B cell (primary cell): ENCODE data around the gene WDR36. TPM values are rescaled to one million over a fixed set of nuclear protein-coding genes. Genes with fewer than 3 reads are reported as not detected.

Source experiments
- ATAC-seq: fragments of 200-7000 bp; cut with Tn5 transposase; one replicate; pipeline ENCODE4 v1.10.0; 2021; ENCODE audit warnings: low read depth, mild to moderate bottlenecking, moderate number of reproducible peaks, moderate library complexity
- CTCF ChIA-PET: fragments of 350-600 bp; sonication (Branson Sonifier 250); formaldehyde crosslinking; loops from one replicate; lab custom pipeline; 2021; ENCODE audit warnings: antibody characterized with exemption, inconsistent platforms; lab: Charles Lee
- POLR2A ChIA-PET: fragments of 350-600 bp; sonication (Branson Sonifier 250); formaldehyde crosslinking; loops from one replicate; lab custom pipeline; 2021; ENCODE audit warnings: antibody characterized with exemption; lab: Charles Lee
- DNase-seq: peaks from one replicate; pipeline ENCODE4 v3.0.0; 2013
- H2AFZ ChIP-seq: 2 replicates; pipeline ENCODE4 v1.6.1; 2012; ENCODE audit warnings: mild to moderate bottlenecking, low read depth, low read length; ENCODE audit not compliant: insufficient read depth, poor library complexity, severe bottlenecking
- H3K27ac ChIP-seq, 2 donors: 1 replicate in 1 of 2; 2 replicates in 1 of 2; pipeline ENCODE4 v1.5.1; 2012 to 2013; ENCODE audit warnings: low read length in 2 of 2, mild to moderate bottlenecking in 2 of 2, moderate library complexity in 1 of 2
- H3K27me3 ChIP-seq, 4 experiments: fragments of 200-600 bp in 1 of 4; sonication (generic) in 1 of 4; replicated peaks in 1 of 4; 1 replicate in 2 of 4; 2 replicates in 2 of 4; pipeline versions ENCODE4 v1.6.1 to v1.7.0; 2013 to 2016; ENCODE audit warnings: low read length in 3 of 4, mild to moderate bottlenecking in 2 of 4, mixed read lengths in 1 of 4, moderate library complexity in 1 of 4; ENCODE audit not compliant: insufficient read depth in 4 of 4, control insufficient read depth in 3 of 4; ENCODE audit errors: control extremely low read depth in 1 of 4
- H3K36me3 ChIP-seq, 2 experiments: replicated peaks in 1 of 2; 1 replicate in 1 of 2; 2 replicates in 1 of 2; pipeline versions ENCODE4 v1.6.1 to v1.7.1; 2013; ENCODE audit warnings: low read length in 1 of 2; ENCODE audit not compliant: insufficient read depth in 2 of 2, control insufficient read depth in 1 of 2; ENCODE audit errors: control extremely low read depth in 1 of 2, extremely low read depth in 1 of 2
- H3K4me1 ChIP-seq, 2 donors: fragments of 200-600 bp in 1 of 2; sonication (generic) in 1 of 2; 1 replicate in 1 of 2; 2 replicates in 1 of 2; pipeline versions ENCODE4 v1.5.1 to v1.6.1; 2013 to 2017; ENCODE audit warnings: low read length in 2 of 2; ENCODE audit not compliant: control insufficient read depth in 2 of 2, insufficient read depth in 2 of 2
- H3K4me2 ChIP-seq: replicated peaks from 2 replicates; pipeline ENCODE3; 2012; ENCODE audit warnings: mild to moderate bottlenecking, low read depth, low read length; ENCODE audit not compliant: poor library complexity, severe bottlenecking
- H3K4me3 ChIP-seq, 5 experiments: fragments of 200-600 bp in 1 of 5; sonication (generic) in 1 of 5; 1 replicate in 3 of 5; 2 replicates in 2 of 5; pipeline versions ENCODE4 v1.5.1 to v1.7.0; 2011 to 2016; ENCODE audit warnings: low read length in 4 of 5, mild to moderate bottlenecking in 4 of 5, low read depth in 2 of 5, control low read depth in 1 of 5, moderate library complexity in 1 of 5; ENCODE audit not compliant: insufficient read depth in 1 of 5; ENCODE audit errors: control extremely low read depth in 1 of 5, extremely low read depth in 1 of 5
- H3K79me2 ChIP-seq: fragments of 200-600 bp; sonication (generic); one replicate; pipeline ENCODE4 v1.6.0; 2016; ENCODE audit warnings: low read length; ENCODE audit not compliant: control insufficient read depth, insufficient read depth
- H3K9ac ChIP-seq: fragments of 200-600 bp; sonication (generic); 2 replicates; pipeline ENCODE4 v1.6.1; 2017; ENCODE audit warnings: mild to moderate bottlenecking, low read length, moderate library complexity
- H3K9me3 ChIP-seq, 3 donors: one replicate each; pipeline versions ENCODE4 v1.6.1 to v1.7.1; 2013; ENCODE audit warnings: low read length in 2 of 3; ENCODE audit not compliant: control insufficient read depth in 2 of 3, insufficient read depth in 1 of 3; ENCODE audit errors: control extremely low read depth in 1 of 3
- H4K20me1 ChIP-seq: 2 replicates; pipeline ENCODE4 v1.6.0; 2012; ENCODE audit warnings: mild to moderate bottlenecking, low read length; ENCODE audit not compliant: insufficient read depth, control insufficient read depth, poor library complexity, severe bottlenecking
- H3K27ac Mint-ChIP-seq: one replicate; pipeline ENCODE4 v1.8.0; 2021; ENCODE audit warnings: mixed read lengths
- H3K27me3 Mint-ChIP-seq: one replicate; pipeline ENCODE4 v1.8.0; 2021; ENCODE audit warnings: mixed read lengths
- H3K4me1 Mint-ChIP-seq: one replicate; pipeline ENCODE4 v1.8.0; 2021; ENCODE audit warnings: mixed read lengths
- H3K4me3 Mint-ChIP-seq: one replicate; pipeline ENCODE4 v1.8.0; 2021; ENCODE audit warnings: mixed read lengths
- H3K9me3 Mint-ChIP-seq: one replicate; pipeline ENCODE4 v1.8.0; 2022; ENCODE audit warnings: mixed read lengths; ENCODE audit not compliant: insufficient read depth
- CTCF ChIP-seq: fragments of 200-600 bp; IDR thresholded peaks from one replicate; pipeline ENCODE4 v1.8.0; 2022; ENCODE audit warnings: antibody characterized with exemption, mild to moderate bottlenecking
- EZH2 ChIP-seq: IDR thresholded peaks from 2 replicates; pipeline ENCODE4 v1.6.1; 2012; ENCODE audit warnings: borderline replicate concordance, low read depth, mild to moderate bottlenecking, moderate library complexity, low read length; ENCODE audit not compliant: insufficient read depth, poor library complexity, severe bottlenecking
- WGBS: methylation state at CpG from one replicate; pipeline ENCODE4 v1.1.5; 2013; ENCODE audit warnings: missing lambda C conversion rate; ENCODE audit not compliant: insufficient coverage; 5-methylcytosine and 5-hydroxymethylcytosine counted together
- intact Hi-C: fragments of 100-400 bp; cut with micrococcal nuclease; formaldehyde crosslinking; loops from one replicate; pipeline ENCODE4 v1.10.0; 2022
- polyA plus RNA-seq: library from polyadenylated mRNA; depleted of rRNA; stranded (reverse); fragments of >200 nt; gene quantifications from 2 replicates; pipeline ENCODE4 v1.2.3, GENCODE V29; 2012
- total RNA-seq, 2 donors: library from RNA; stranded (reverse); fragments of 120-200 nt in 1 of 2; gene quantifications; 1 replicate in 1 of 2; 2 replicates in 1 of 2; pipeline versions ENCODE4 v1.2.3 to v1.2.4, GENCODE V29; 2013 to 2022

The WDR36 gene
- total and polyA plus RNA-seq, 2 donors (not counting 1 experiment from before 2014, with no cell fraction given) = 6.0 to 35.2 TPM

- ChIA-PET CTCF (no interaction called here), POLR2A (no interaction called here)
- H3K9me3 Mint-ChIP-seq = no peaks in the 10 kb centered on the region
- intact Hi-C loops = no loop called here
- Histone ChIP-seq H3K27ac (no peak overlapping the region), H3K9ac (no peak overlapping the region), H4K20me1 (no peaks in the 10 kb centered on the region), H3K4me3 (no peak overlapping the region), H3K4me1 (no peaks in the 10 kb centered on the region), H3K79me2 (no peaks in the 10 kb centered on the region), H3K36me3 (no peaks in the 10 kb centered on the region), H3K4me2 (no peak overlapping the region), H3K27me3 (peaks cover 0 to 2% (median 0%) of the 10 kb centered on the region in 4 experiments), H2AFZ (no peak overlapping the region), H3K9me3 (no peaks in the 10 kb centered on the region)
- ATAC-seq = no peak
- H3K27me3 Mint-ChIP-seq = peaks cover 3% of the 10 kb centered on the region
- WGBS = no CpG with 5 or more reads among the region's 1 CpG
- H3K27ac Mint-ChIP-seq = no peak overlapping the region
- DNase-seq = no peak
- no peak overlapping the region for H3K4me3 Mint-ChIP-seq
- no peak for TF ChIP-seq CTCF
- no peak for TF ChIP-seq EZH2
- H3K4me1 Mint-ChIP-seq = no peaks in the 10 kb centered on the region
Observed at GRCh38 chr5:111144352-111144930, 52.3 kb downstream of the WDR36 start.

- ATAC-seq (no peak), DNase-seq (no peak)
- no peak overlapping the region for H2AFZ ChIP-seq
- Mint-ChIP-seq H3K4me1 (no peaks in the 10 kb centered on the region), H3K27ac (no peak overlapping the region), H3K9me3 (no peaks in the 10 kb centered on the region), H3K4me3 (no peak overlapping the region), H3K27me3 (peaks cover 4% of the 10 kb centered on the region)
- TF ChIP-seq EZH2 (no peak), CTCF (no peak)
- H3K4me1 ChIP-seq = no peaks in the 10 kb centered on the region
- H3K9ac ChIP-seq = no peak overlapping the region
- intact Hi-C loops = no loop called here
- no peaks in the 10 kb centered on the region for H3K79me2 ChIP-seq
- peaks cover 0 to 2% (median 0%) of the 10 kb centered on the region in 4 experiments for H3K27me3 ChIP-seq
- H3K36me3 ChIP-seq = no peaks in the 10 kb centered on the region
- no peaks in the 10 kb centered on the region for H3K9me3 ChIP-seq
- H4K20me1 ChIP-seq = no peaks in the 10 kb centered on the region
- CTCF ChIA-PET = no interaction called here
- no peak overlapping the region for H3K4me3 ChIP-seq
- no peak overlapping the region for H3K27ac ChIP-seq
- POLR2A ChIA-PET = no interaction called here
- WGBS = 67% methylated on average over 1 of the region's 2 CpGs
- H3K4me2 ChIP-seq = no peak overlapping the region
Observed at GRCh38 chr5:111146053-111146452, 53.9 kb downstream of the WDR36 start.
